ENCODE measurements around the gene CELF5.
A peak's percentile ranks its signal among the peaks of the same experiment; 100 is the strongest.

The CELF5 gene

DNA sequence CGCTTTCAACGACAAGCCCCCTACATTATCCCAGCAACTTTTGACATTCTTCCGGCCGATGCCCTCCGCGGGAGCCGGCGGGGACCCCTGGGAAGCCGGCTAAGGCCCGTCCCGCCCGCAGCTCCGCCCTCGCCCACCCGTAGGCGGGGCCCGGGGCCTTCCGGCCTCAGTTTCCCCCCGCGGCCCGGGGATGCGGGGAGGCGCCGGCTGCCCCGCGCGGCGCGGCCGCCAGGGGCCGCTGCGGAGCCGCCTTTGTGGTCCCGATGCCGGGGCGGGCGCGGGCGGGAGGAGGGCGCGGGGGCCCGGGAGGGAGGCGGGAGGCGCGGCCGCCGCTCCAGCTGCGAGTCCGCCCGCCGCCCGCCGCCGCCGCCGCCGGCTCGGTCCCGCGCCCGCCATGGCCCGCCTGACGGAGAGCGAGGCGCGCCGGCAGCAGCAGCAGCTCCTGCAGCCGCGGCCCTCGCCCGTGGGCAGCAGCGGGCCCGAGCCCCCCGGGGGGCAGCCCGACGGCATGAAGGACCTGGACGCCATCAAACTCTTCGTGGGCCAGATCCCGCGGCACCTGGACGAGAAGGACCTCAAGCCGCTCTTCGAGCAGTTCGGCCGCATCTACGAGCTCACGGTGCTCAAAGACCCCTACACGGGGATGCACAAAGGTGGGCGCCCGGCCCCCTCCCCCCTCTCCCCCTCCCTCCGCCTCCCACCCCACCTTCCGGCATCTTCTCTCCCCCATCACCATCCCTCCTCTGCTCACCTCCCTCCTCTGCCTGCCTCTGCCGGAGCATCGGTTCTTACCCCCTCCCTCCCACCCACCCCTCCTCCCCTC, at the start of gene CELF5:
Gene CELF5, plus strand, starts transcription at position 316 of the 823 bp plus-strand sequence. Its CDS starts 79 bp downstream, at position 395.
- DNase-seq (ENCODE audit: low spot score), result peak; percentile 64

DNA sequence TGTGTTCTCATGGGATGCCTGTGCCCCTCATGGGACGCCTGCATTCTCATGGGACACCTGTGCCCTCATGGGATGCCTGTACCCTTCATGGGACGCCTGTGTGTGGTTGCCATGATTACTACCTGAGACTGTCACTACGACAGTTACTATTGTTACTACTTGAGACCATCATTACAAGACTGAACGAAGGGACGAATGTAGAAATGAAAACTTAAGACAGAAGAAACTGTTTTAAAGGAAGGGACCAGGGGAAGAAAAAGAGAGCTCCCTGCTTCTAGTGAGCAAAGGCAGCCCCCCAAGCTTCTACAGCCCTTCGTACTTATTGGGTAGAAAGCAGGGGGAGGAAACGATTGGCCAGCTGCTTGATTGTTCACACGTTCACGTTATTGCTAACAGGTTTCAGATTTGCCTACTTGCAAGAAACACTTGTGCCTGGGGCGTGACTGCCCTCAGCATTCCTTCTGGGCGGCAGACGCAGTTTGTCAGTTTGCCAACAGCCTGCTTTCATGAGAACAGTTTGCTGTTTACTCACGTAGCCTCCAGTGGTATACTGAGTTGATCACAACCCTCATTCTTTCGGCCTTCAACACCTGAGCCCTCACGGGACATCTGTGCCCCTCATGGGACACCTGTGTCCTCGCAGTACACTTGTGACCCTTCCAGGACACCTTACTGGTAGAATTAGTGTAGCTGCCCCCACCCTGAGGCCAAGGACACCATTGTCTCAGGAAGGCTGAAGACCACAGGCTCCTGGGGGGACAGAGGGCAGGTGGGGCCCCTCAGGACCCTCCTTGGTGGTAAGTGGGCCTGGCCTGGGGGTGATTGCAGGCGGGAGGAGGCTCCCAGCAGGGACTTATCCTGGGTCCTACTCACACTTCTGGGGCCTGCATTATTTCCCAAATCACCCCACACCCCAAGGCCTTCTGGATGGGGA, 48.4 kb upstream of the CELF5 start:
- DNase-seq (ENCODE audit: low spot score), result peak; percentile 64

DNA sequence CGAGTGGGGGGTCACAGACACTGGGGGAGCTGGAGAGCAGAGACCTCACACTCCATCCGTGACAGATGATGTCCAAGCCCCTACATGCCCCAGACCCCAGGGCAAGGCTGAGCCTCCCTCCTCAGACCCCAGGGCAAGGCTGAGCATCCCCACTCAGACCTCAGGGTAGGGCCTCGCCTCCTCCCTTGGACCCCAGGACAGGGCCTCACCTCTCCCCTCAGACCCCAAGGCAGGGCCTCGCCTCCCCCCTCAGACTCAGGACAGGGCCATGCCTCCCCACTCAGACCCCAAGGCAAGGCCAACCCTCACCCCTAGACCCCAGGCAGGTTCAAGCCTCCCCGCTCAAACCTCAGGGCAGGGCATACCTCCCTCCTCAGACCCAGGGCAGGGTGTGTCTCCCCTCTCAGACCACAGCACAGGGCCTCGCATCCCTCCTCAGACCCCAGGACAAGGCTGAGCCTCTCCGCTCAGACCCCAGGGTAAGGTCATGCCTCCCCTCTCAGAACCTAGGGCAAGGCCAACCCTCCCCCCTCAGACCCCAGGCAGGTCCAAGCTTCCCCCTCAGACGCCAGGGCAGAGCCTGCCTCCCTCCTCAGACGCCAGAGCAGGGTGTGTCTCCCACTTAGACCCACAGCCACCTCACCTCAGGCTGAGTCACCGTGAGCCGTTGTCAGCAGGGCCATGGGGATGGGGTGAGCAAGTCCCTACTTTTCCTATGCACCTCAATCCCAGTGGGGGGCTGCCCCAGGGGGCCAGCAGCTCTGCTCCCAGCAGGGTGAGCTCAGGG, 47.6 kb upstream of the CELF5 start:
- DNase-seq (ENCODE audit: low spot score), result peak; percentile 34

DNA sequence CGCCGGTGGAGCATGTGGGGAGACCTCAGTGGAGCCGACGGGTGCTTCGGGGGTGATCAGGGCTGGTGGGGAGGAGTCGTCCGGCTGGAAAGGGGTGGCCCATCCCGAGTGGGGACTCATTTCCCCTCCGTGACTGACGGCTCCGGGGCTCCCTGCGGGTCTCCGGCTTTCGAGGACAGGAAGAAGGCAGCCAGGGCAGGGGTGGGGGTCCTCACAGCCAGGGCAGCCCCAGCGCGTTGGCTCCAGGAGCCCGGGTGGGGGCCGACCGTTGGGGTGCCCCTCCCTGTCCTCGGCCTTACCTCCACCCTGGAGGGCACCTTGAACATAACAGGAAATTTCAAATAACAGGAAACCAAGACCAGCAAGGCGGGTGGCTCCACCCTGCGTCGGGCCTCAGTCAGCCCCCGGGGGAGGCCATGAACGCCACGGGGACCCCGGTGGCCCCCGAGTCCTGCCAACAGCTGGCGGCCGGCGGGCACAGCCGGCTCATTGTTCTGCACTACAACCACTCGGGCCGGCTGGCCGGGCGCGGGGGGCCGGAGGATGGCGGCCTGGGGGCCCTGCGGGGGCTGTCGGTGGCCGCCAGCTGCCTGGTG, 46.0 kb upstream of the CELF5 start, which contains the start of gene S1PR4:
Gene S1PR4, plus strand, starts transcription at position 393 of the 596 bp plus-strand sequence. Its CDS starts 24 bp downstream, at position 417.
- peak; percentile 86 for DNase-seq (ENCODE audit: low spot score)

- DNase-seq (ENCODE audit: low spot score), result no peak
Observed at GRCh38 chr19:3178973-3179738, 45.3 kb upstream of the CELF5 start.

DNA sequence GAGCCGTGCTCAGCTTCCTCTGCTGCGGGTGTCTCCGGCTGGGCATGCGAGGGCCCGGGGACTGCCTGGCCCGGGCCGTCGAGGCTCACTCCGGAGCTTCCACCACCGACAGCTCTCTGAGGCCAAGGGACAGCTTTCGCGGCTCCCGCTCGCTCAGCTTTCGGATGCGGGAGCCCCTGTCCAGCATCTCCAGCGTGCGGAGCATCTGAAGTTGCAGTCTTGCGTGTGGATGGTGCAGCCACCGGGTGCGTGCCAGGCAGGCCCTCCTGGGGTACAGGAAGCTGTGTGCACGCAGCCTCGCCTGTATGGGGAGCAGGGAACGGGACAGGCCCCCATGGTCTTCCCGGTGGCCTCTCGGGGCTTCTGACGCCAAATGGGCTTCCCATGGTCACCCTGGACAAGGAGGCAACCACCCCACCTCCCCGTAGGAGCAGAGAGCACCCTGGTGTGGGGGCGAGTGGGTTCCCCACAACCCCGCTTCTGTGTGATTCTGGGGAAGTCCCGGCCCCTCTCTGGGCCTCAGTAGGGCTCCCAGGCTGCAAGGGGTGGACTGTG, 44.6 kb upstream of the CELF5 start:
- DNase-seq (ENCODE audit: low spot score), result peak; percentile 55

- no peak for DNase-seq (ENCODE audit: low spot score)
Observed at GRCh38 chr19:3183721-3184641, 40.5 kb upstream of the CELF5 start.

DNA sequence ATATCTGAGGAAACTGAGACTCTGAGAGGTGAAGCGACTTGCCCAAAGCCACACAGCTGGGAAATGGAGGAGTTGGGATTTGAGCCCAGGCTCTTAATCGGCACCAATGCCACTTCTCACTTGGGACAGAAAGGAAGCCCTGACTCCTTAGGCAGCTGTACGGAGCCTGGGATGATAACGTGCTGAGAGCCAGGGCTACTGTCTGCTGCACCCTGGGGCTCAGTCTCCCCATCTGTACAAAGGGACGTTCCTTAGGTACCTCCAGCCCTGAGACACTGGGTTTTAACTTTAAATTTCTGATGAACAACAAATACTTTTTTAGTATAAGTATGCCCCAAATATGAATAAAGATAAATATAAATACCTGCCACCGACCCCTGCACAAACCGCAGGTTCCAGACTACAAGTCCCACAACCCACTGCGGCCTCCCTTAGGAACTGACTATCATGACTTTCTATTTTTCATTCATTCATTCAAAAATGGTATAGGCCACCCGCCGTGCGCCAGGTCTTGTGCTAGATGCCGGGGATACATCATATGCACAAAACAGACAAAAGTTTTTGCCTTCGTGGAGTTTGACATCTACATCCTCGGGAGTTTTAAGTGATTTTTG, 39.5 kb upstream of the CELF5 start:
- DNase-seq (ENCODE audit: low spot score), result no peak

- peak; percentile 96 for DNase-seq (ENCODE audit: low spot score)
Observed at GRCh38 chr19:3185461-3186159, 38.9 kb upstream of the CELF5 start, which contains the start of gene NCLN. Gene NCLN (plus strand): TSS chr19:3185930. CDS start chr19:3186031, 101 bp downstream.

- DNase-seq (ENCODE audit: low spot score), result peak; percentile 27
Observed at GRCh38 chr19:3186160-3186688, 38.2 kb upstream of the CELF5 start.

DNA sequence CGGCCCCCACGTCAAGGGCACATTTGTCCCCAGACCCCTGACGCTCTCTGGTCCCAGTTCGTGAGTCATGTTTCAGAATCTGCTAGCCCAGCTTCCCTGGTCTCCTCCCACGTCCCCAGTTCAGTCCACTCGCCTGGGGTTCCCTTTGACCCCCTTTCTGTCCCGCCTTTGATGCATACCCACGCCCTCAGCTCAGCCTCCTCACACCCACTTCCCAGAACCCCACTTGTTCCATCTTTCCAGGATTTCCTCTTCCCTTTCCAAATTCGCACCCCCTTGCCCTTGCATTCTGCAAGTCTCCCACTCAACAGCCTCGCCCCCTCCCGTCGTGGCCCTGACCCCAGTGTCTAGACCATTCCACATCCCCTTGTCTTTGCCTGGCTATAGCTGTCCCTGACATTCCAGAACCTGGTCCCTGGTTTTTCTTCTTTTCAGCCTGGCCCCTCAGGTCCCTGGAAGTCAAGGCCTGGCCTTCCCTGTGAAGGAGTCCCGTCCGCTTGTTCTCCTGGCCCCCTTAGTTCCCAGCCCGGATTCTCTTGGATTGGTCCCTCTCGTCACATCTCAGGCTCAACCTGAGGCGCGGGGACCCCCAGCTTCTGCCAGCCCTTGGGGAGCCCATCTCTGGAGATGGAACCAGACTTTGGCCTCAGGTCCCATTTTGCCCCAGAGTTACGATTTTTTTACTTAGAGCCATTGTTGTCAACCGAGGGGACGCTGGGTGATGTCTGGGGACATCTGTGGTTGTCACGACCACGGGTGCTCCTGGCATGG, 37.4 kb upstream of the CELF5 start:
- no peak for DNase-seq (ENCODE audit: low spot score)

- no peak for DNase-seq (ENCODE audit: low spot score)
Observed at GRCh38 chr19:3187662-3188511, 36.6 kb upstream of the CELF5 start.

- DNase-seq (ENCODE audit: low spot score), result no peak
Observed at GRCh38 chr19:3188627-3189596, 35.5 kb upstream of the CELF5 start.

DNA sequence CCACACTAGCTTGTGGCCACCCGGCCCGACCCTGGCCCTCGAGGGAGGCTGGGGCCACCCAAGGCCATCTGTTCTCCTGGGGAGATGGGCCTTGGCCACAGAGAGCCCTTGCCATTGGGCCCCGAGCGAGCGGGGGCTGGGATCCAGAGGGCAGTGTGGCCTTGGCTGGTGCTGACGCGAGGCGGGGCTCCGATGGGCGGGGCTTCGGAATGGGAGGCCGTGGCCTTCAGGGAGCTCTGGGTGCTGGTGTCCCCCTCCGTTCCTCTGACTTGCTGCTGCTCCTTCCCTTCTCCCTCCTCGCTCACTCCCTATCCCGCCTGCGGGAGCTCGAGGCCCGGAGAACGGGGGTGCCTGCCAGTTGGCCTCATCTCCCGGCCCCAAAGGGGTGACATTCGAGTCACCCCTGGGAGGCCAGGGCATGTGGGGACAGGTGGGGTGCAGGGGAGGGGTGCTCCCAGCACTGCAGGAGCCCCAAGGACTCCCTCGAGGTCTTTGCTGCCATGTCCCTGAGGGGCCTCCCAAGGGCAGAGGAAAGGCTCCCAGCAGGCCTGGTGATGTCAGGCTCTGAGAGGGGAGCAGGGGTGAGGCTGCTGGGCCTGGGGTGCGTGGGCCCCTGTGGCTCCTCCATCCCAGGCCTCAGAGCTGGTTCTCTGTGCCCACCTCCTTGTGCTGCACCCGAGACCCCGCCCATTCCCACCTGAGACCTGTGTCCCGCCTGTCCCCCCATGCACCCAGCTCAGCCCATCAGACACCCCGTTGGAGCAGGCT, 34.6 kb upstream of the CELF5 start:
- DNase-seq (ENCODE audit: low spot score), result no peak
